Upper lobe of left lung (tissue), 6 donors: ENCODE measurements around the gene RETSAT. TPM values are rescaled to one million over a fixed set of nuclear protein-coding genes. Genes with fewer than 3 reads are reported as not detected.
"Not testable (repeated sequence)": the region's sequence is repeated elsewhere in the genome, so short reads cannot be mapped to it uniquely, and the experiment has no call there.

Source experiments
- ATAC-seq, 2 donors: fragments of 200-7000 bp; cut with Tn5 transposase; one replicate each; pipeline ENCODE4 v1.9.1; 2022; ENCODE audit warnings: mild to moderate bottlenecking in 2 of 2, moderate library complexity in 2 of 2; ENCODE audit not compliant: low FRiP score in 2 of 2
- DNase-seq, 2 donors: peaks; one replicate each; pipeline ENCODE4 v3.0.0-alpha.2; 2019 to 2020
- H3K27ac ChIP-seq, 4 donors: fragments of 200-600 bp; sonication (generic); one replicate each; pipeline ENCODE4 v1.5.1; 2016 to 2019
- H3K27me3 ChIP-seq, 4 donors: fragments of 200-600 bp; sonication (generic); one replicate each; pipeline ENCODE4 v1.5.1; 2017 to 2019
- H3K36me3 ChIP-seq, 4 donors: fragments of 200-600 bp; sonication (generic); one replicate each; pipeline ENCODE4 v1.5.1; 2016 to 2019
- H3K4me1 ChIP-seq, 4 donors: fragments of 200-600 bp; sonication (generic); one replicate each; pipeline ENCODE4 v1.5.1; 2018 to 2019
- H3K4me3 ChIP-seq, 4 donors: fragments of 200-600 bp; sonication (generic); one replicate each; pipeline ENCODE4 v1.5.1; 2017 to 2019; ENCODE audit warnings: mild to moderate bottlenecking in 2 of 4, moderate library complexity in 1 of 4
- H3K9me3 ChIP-seq, 4 donors: fragments of 200-600 bp; sonication (generic); one replicate each; pipeline ENCODE4 v1.5.1; 2018 to 2019
- EP300 ChIP-seq, 4 donors: sonication (generic); formaldehyde crosslinking; IDR thresholded peaks; one replicate each; pipeline ENCODE4 v1.5.1; 2017; ENCODE audit warnings: antibody characterized with exemption in 4 of 4, control low read depth in 2 of 4
- POLR2A ChIP-seq, 4 donors: fragments of 450-650 bp; IDR thresholded peaks; one replicate each; pipeline ENCODE4 v1.5.1; 2016 to 2017; ENCODE audit warnings: antibody characterized with exemption in 4 of 4, mild to moderate bottlenecking in 2 of 4
- POLR2AphosphoS5 ChIP-seq, 2 donors: sonication (generic); formaldehyde crosslinking; IDR thresholded peaks; one replicate each; pipeline ENCODE4 v1.5.1; 2017; ENCODE audit warnings: antibody characterized with exemption in 2 of 2
- WGBS, 2 donors: methylation state at CpG; one replicate each; pipeline ENCODE4 v1.1.5; 2017 to 2018; 5-methylcytosine and 5-hydroxymethylcytosine counted together
- total RNA-seq, 6 donors: library from RNA; depleted of rRNA in 4 of 6; stranded (reverse); fragments of >200 nt in 4 of 6; gene quantifications; one replicate each; pipeline versions ENCODE4 v1.1.0 to v1.2.1, GENCODE V29; 2016 to 2021
- TF ChIP-seq, protein P1 (sequence below), 6 experiments: fragments of 450-650 bp in 4 of 6; fragments of 200-600 bp in 2 of 6; sonication (generic) in 2 of 6; IDR thresholded peaks; one replicate each; pipeline ENCODE4 v1.5.1; 2016 to 2019; ENCODE audit warnings: antibody characterized with exemption in 6 of 6
- donor health status: DM: no; HTN: no; CAD: no; lungs with moderate emphysema.
- donor health status: DM: no; HTN: yes; CAD: no; lungs with severe emphysema.

The RETSAT gene
- total RNA-seq, 6 donors from 2014 or later: 36.7 to 81.5 (median 57.9) TPM

DNA sequence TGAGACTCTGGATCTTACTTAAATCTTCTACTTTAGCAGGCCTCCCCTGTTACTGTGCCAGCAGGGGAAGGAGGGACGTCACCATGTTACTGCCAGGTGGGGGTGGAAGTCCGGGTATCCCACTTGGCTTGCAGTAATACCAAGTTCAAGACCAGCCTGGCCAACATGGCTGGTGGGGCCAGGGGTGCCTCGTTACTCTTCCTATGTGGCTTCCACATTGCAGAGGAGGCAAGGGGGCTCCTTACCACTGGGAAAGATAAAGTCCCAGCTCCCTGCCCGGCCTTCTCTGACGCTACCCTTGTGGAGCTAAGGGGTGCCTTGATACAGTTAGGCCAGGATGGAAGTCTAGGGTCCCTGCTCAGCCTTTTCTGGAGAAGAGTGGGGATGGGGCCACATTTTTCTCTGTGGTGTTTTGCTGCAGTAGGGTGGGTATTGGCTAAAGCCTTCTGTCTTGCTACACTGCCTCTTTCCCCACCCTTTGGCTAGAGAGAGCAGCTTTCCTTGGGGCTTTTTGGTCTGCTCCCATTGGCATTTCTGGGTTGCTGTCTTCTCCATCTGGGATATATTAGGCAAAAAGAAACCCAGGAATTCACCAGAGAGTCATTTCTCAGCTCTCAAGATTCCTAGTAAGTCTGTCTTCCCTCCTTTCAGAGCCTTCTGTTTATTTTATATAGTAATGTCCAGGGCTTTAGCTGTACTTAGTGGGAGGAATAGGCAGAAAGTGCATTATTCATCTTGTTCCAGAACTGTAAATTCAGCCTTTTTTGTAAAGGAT, 22.1 kb upstream of the RETSAT start:
- peaks cover 10 to 70% (median 30%) of the 10 kb centered on the region in 4 donors for H3K36me3 ChIP-seq
- 92 to 95% methylated on average over 4 to 5 of the region's 5 CpGs for WGBS, 2 donors
- H3K27me3 ChIP-seq: no peaks in the 10 kb centered on the region
- TF ChIP-seq, protein P1, sequence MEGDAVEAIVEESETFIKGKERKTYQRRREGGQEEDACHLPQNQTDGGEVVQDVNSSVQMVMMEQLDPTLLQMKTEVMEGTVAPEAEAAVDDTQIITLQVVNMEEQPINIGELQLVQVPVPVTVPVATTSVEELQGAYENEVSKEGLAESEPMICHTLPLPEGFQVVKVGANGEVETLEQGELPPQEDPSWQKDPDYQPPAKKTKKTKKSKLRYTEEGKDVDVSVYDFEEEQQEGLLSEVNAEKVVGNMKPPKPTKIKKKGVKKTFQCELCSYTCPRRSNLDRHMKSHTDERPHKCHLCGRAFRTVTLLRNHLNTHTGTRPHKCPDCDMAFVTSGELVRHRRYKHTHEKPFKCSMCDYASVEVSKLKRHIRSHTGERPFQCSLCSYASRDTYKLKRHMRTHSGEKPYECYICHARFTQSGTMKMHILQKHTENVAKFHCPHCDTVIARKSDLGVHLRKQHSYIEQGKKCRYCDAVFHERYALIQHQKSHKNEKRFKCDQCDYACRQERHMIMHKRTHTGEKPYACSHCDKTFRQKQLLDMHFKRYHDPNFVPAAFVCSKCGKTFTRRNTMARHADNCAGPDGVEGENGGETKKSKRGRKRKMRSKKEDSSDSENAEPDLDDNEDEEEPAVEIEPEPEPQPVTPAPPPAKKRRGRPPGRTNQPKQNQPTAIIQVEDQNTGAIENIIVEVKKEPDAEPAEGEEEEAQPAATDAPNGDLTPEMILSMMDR (IDR thresholded peaks at IDR 0.05): no peak
- TF ChIP-seq EP300 (IDR thresholded peaks at IDR 0.05) (no peak), POLR2A (IDR thresholded peaks at IDR 0.05) (no peak), POLR2AphosphoS5 (IDR thresholded peaks at IDR 0.05) (no peak)
- DNase-seq (no peak), ATAC-seq (peak in 1 of 2 donors; percentile 11)
- H3K4me1 ChIP-seq: no peaks in the 10 kb centered on the region
- no peak overlapping the region for H3K4me3 ChIP-seq
- peaks cover 0 to 2% (median 0%) of the 10 kb centered on the region in 4 donors for H3K9me3 ChIP-seq
- H3K27ac ChIP-seq: no peak overlapping the region

DNA sequence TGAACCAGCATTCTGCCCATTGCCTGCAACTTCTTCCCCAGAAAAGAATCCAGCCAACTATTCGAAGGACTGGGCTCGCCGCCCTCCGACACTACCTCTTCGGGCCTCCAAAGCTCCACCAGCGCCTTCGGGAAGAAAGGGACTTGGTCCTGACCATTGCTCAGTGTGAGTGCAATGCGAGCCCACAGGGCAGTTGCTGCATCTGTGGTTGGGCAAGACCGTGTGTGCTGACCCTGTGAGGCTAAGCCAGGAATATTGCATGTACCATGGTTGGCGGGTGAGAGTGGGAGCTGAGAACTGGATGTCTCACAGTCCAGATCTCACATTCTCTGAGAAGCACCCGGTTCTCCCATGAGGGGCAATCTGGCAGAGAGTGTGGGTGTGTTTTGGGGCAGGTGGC, 16.7 kb upstream of the RETSAT start:
- no peaks in the 10 kb centered on the region for H3K9me3 ChIP-seq
- no peak overlapping the region for H3K27ac ChIP-seq
- no peak for DNase-seq
- H3K36me3 ChIP-seq: peaks cover 0 to 40% (median 29%) of the 10 kb centered on the region in 4 donors
- peak in 1 of 2 donors; percentile 31 for ATAC-seq
- H3K4me1 ChIP-seq: no peaks in the 10 kb centered on the region
- TF ChIP-seq POLR2AphosphoS5 (IDR thresholded peaks at IDR 0.05) (no peak), EP300 (IDR thresholded peaks at IDR 0.05) (no peak), POLR2A (IDR thresholded peaks at IDR 0.05) (no peak)
- TF ChIP-seq, protein P1 (IDR thresholded peaks at IDR 0.05): no peak
- WGBS, 2 donors: 87 to 95% methylated on average over 11 of the region's 11 CpGs
- no peak overlapping the region for H3K4me3 ChIP-seq
- H3K27me3 ChIP-seq: no peaks in the 10 kb centered on the region

DNA sequence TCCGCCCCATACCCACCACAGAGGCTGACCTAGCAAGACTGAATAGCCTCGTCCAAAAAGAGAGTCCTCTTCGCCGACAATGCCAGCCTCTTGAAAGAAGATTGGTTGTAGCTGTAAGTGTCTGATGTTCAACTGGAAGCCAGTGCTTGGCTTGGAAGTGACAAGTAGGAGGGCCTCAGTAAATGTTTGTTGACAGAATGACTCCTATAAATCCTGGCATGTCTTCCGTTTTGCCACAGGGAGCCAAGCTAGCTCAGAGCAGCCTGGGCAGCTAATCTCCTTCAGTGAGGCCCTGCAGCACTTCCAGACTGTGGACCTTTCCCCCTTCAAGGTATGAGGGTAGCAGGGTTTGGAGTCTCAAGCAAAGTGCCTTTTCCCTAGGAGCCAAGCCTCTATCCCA, 15.2 kb upstream of the RETSAT start:
- Histone ChIP-seq H3K27ac (no peak overlapping the region), H3K9me3 (no peaks in the 10 kb centered on the region), H3K4me3 (no peak overlapping the region), H3K27me3 (no peaks in the 10 kb centered on the region), H3K4me1 (no peaks in the 10 kb centered on the region), H3K36me3 (peaks cover 0 to 37% (median 26%) of the 10 kb centered on the region in 4 donors)
- TF ChIP-seq POLR2A (IDR thresholded peaks at IDR 0.05) (no peak), EP300 (IDR thresholded peaks at IDR 0.05) (no peak)
- TF ChIP-seq, protein P1 (IDR thresholded peaks at IDR 0.05): no peak
- DNase-seq (no peak), ATAC-seq (no peak)
- 84 to 93% methylated on average over 5 of the region's 5 CpGs for WGBS, 2 donors

DNA sequence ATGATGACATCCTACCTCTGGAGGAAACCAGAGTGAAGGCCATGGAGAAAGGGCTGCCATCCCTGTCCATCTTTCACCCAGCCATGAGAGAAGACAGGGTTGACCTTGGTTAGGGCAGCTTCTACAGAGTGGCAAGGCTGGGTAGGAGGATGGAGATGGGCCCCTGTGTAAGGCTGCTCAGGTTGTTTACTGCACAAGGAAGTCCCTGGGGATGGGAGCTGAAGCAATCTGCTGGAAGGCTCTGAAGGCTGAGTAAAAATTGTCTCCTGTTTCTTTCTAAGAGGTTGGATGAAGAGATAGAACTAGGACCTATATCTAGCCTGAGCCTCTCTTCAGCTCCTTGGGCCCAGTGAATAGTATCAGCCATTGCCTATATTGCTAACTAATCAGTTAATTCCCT, 14.6 kb upstream of the RETSAT start:
- Histone ChIP-seq H3K9me3 (no peaks in the 10 kb centered on the region), H3K4me3 (no peak overlapping the region), H3K4me1 (no peaks in the 10 kb centered on the region), H3K27me3 (no peaks in the 10 kb centered on the region), H3K36me3 (peaks cover 0 to 41% (median 28%) of the 10 kb centered on the region in 4 donors), H3K27ac (no peak overlapping the region)
- DNase-seq: no peak
- peak in 1 of 2 donors; percentile 31 for ATAC-seq
- TF ChIP-seq, protein P1 (IDR thresholded peaks at IDR 0.05): no peak
- TF ChIP-seq POLR2AphosphoS5 (IDR thresholded peaks at IDR 0.05): no peak
- no peak for TF ChIP-seq EP300 (IDR thresholded peaks at IDR 0.05)
- TF ChIP-seq POLR2A (IDR thresholded peaks at IDR 0.05): no peak

DNA sequence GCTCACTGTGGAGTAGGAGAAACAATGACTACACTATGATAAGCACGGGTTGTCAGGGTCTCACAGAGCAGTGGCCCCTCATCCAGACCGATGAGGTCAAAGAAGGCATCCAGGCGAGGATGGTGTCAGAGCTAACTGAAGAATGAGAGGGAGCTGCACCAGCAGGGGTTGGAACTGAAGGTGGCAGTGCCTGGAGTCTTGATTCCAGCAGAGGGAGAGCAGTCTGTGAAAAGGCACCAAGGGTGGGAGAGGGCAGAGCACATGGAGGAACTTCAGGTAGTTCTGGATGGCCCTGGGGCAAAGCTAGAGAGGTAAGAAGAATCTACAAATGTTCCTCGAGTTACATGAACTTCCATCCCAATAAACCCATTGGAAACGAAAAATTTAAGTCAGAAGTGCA, 12.9 kb upstream of the RETSAT start:
- TF ChIP-seq, protein P1 (IDR thresholded peaks at IDR 0.05): no peak
- no peak for TF ChIP-seq POLR2A (IDR thresholded peaks at IDR 0.05)
- no peak for TF ChIP-seq EP300 (IDR thresholded peaks at IDR 0.05)
- no peak for TF ChIP-seq POLR2AphosphoS5 (IDR thresholded peaks at IDR 0.05)
- Histone ChIP-seq H3K27ac (no peak overlapping the region), H3K27me3 (no peaks in the 10 kb centered on the region), H3K9me3 (no peaks in the 10 kb centered on the region), H3K36me3 (peaks cover 1 to 52% (median 39%) of the 10 kb centered on the region in 4 donors), H3K4me3 (no peak overlapping the region), H3K4me1 (no peaks in the 10 kb centered on the region)
- no peak for DNase-seq
- no peak for ATAC-seq
- WGBS, 2 donors: 90 to 91% methylated on average over 5 of the region's 5 CpGs

DNA sequence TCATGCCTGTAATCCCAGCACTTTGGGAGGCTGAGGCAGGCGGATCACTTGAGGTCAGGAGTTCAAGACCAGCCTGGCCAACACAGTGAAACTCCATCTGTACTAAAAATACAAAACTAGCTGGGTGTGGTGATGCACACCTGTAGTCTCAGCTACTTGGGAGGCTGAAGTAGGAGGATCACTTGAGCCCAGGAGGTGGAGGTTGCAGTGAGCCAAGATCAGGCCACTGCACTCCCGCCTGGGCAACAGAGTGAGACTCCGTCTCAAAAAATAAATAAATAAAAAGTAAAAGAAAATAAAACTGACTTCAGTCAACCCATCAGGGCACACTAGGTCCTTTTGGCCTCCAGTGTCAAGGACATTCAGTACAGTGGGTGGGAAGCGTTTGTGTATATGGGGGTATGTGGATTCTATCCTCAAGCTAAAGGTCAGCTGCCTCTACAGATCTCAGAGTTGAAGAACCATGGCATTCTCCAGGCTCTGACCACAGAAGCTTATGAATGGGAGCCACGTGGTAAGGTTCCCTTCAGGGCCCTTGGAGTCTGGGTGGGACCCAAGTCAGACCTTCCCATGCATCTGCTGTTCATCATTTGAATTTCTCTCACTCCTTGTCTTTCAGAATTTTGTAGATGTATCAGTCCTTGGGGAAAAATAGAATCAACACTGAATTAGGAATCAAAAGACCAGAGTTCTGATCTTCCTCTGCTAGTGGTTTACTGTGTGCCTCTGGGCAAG, 8.5 kb upstream of the RETSAT start:
- peaks cover 6 to 62% (median 38%) of the 10 kb centered on the region in 4 donors for H3K36me3 ChIP-seq
- not testable (repeated sequence) for H3K4me3 ChIP-seq, H3K27ac ChIP-seq, DNase-seq, H3K4me1 ChIP-seq, H3K9me3 ChIP-seq, H3K27me3 ChIP-seq, ATAC-seq
- 95 to 96% methylated on average over 5 of the region's 5 CpGs for WGBS, 2 donors
